Lower leg skin (tissue), 3 donors: ENCODE measurements around the gene MAGI3.

Source experiments
- CTCF ChIP-seq, 3 donors: fragments of 450-650 bp; IDR thresholded peaks; one replicate each; pipeline ENCODE4 v1.5.1; 2016; ENCODE audit warnings: antibody characterized with exemption in 3 of 3, mild to moderate bottlenecking in 3 of 3, moderate library complexity in 2 of 3
- POLR2A ChIP-seq, 2 donors: fragments of 450-650 bp; IDR thresholded peaks; one replicate each; pipeline ENCODE4 v1.6.1; 2016 to 2017; ENCODE audit warnings: antibody characterized with exemption in 2 of 2, mild to moderate bottlenecking in 1 of 2, moderate library complexity in 1 of 2

DNA sequence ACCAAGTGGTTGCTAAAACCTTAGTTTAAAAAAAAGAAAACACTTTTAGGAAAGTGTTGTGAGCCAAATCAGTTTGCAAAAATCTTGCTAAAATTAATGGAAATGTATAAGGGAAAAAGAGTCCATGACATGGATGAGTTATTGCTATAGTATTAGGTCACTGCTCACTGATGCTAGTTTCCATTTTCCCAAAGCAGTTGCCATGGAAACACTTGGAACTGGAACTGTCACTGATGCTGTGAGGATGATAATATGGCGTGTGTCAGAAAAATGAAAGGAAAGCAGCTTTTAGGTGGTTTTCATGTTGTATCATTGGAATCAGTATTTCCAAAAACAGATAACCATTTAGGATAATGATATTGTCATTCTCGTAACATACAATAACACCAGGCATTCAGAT, 264.6 kb downstream of the MAGI3 start:
- TF ChIP-seq CTCF (IDR thresholded peaks at IDR 0.05): no peak
- TF ChIP-seq POLR2A (IDR thresholded peaks at IDR 0.05): no peak
